SK-N-SH treated with all-trans-retinoic acid at 6 μM for 48 hours (cell line): ENCODE results near the gene IFT80.

ENCODE experiments used
- ATAC-seq: fragments of 200-7000 bp; cut with Tn5 transposase; 3 replicates; pipeline ENCODE4 v1.9.1; 2020; ENCODE audit warnings: mild to moderate bottlenecking, moderate library complexity
- ARNTL ChIP-seq: fragments of 450-650 bp; formaldehyde crosslinking; IDR thresholded peaks from 2 replicates; pipeline ENCODE4 v1.5.0; 2020; ENCODE audit warnings: low read depth, mild to moderate bottlenecking, moderate library complexity, borderline replicate concordance
- BACH2 ChIP-seq: fragments of 250-450 bp; sonication (Bioruptor Pico); IDR thresholded peaks from 2 replicates; pipeline ENCODE4 v1.9.0; 2021; ENCODE audit warnings: mild to moderate bottlenecking, borderline replicate concordance
- CREB5 ChIP-seq: fragments of 250-450 bp; sonication (Bioruptor Pico); IDR thresholded peaks from 2 replicates; pipeline ENCODE4 v1.5.1; 2020; ENCODE audit warnings: low read depth, mild to moderate bottlenecking, moderate library complexity
- CSDC2 ChIP-seq: fragments of 250-450 bp; sonication (Bioruptor Pico); IDR thresholded peaks from 2 replicates; pipeline ENCODE4 v1.5.0; 2020; ENCODE audit warnings: mild to moderate bottlenecking, moderate library complexity
- GLIS3 ChIP-seq: fragments of 250-450 bp; sonication (Bioruptor Pico); IDR thresholded peaks from 2 replicates; pipeline ENCODE4 v1.5.0; 2020; ENCODE audit warnings: mild to moderate bottlenecking, moderate library complexity
- ISL1 ChIP-seq: fragments of 250-450 bp; sonication (Bioruptor Pico); IDR thresholded peaks from 2 replicates; pipeline ENCODE4 v2.1.2; 2022; ENCODE audit warnings: mild to moderate bottlenecking, moderate library complexity
- PPARA ChIP-seq: fragments of 250-450 bp; sonication (Bioruptor Pico); IDR thresholded peaks from 2 replicates; pipeline ENCODE4 v1.5.0; 2020; ENCODE audit warnings: mild to moderate bottlenecking, borderline replicate concordance
- RARB ChIP-seq: fragments of 250-450 bp; sonication (Bioruptor Pico); IDR thresholded peaks from 2 replicates; pipeline ENCODE4 v1.8.0; 2021; ENCODE audit warnings: mild to moderate bottlenecking, moderate library complexity
- SNAI2 ChIP-seq: fragments of 250-450 bp; sonication (Bioruptor Pico); IDR thresholded peaks from 2 replicates; pipeline ENCODE4 v1.5.0; 2020; ENCODE audit warnings: mild to moderate bottlenecking, moderate library complexity
- TOX ChIP-seq: fragments of 250-450 bp; sonication (Bioruptor Pico); IDR thresholded peaks from 2 replicates; pipeline ENCODE4 v1.8.0; 2021; ENCODE audit warnings: mild to moderate bottlenecking, moderate library complexity, borderline replicate concordance
- TSHZ2 ChIP-seq: fragments of 250-450 bp; sonication (Bioruptor Pico); IDR thresholded peaks from 2 replicates; pipeline ENCODE4 v1.5.0; 2020; ENCODE audit warnings: mild to moderate bottlenecking, moderate library complexity
- ZFP3 ChIP-seq: fragments of 250-450 bp; sonication (Bioruptor Pico); IDR thresholded peaks from 2 replicates; pipeline ENCODE4 v1.5.0; 2020; ENCODE audit warnings: mild to moderate bottlenecking, moderate library complexity
- ZFP30 ChIP-seq: fragments of 450-650 bp; formaldehyde crosslinking; IDR thresholded peaks from 2 replicates; pipeline ENCODE4 v1.5.0; 2022; ENCODE audit warnings: mild to moderate bottlenecking, moderate library complexity
- ZNF565 ChIP-seq: fragments of 450-650 bp; formaldehyde crosslinking; conservative IDR thresholded peaks from 2 replicates; pipeline ENCODE4 v1.5.0; 2020; ENCODE audit warnings: low read depth, mild to moderate bottlenecking, moderate library complexity
- TF ChIP-seq, protein P1 (sequence below): fragments of 250-450 bp; sonication (Bioruptor Pico); IDR thresholded peaks from 2 replicates; pipeline ENCODE4 v1.8.0; 2020; ENCODE audit warnings: mild to moderate bottlenecking, moderate library complexity, borderline replicate concordance
- TF ChIP-seq, protein P2 (sequence below): fragments of 250-450 bp; sonication (Bioruptor Pico); IDR thresholded peaks from 2 replicates; pipeline ENCODE4 v1.8.0; 2021; ENCODE audit warnings: low read depth, mild to moderate bottlenecking, moderate library complexity, borderline replicate concordance

The IFT80 gene

GRCh38 chr3:160291909-160292299 lies 107.1 kb downstream of the IFT80 start:
- TF ChIP-seq ZFP3 (CRISPR knock-in tag): no peak
- TF ChIP-seq, protein P1, sequence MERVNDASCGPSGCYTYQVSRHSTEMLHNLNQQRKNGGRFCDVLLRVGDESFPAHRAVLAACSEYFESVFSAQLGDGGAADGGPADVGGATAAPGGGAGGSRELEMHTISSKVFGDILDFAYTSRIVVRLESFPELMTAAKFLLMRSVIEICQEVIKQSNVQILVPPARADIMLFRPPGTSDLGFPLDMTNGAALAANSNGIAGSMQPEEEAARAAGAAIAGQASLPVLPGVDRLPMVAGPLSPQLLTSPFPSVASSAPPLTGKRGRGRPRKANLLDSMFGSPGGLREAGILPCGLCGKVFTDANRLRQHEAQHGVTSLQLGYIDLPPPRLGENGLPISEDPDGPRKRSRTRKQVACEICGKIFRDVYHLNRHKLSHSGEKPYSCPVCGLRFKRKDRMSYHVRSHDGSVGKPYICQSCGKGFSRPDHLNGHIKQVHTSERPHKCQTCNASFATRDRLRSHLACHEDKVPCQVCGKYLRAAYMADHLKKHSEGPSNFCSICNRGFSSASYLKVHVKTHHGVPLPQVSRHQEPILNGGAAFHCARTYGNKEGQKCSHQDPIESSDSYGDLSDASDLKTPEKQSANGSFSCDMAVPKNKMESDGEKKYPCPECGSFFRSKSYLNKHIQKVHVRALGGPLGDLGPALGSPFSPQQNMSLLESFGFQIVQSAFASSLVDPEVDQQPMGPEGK (CRISPR knock-in tag): no peak
- TF ChIP-seq PPARA (CRISPR knock-in tag): no peak
- no peak for TF ChIP-seq ZFP30 (CRISPR knock-in tag)
- no peak for TF ChIP-seq TSHZ2 (CRISPR knock-in tag)
- TF ChIP-seq SNAI2 (CRISPR knock-in tag): no peak
- TF ChIP-seq CREB5 (CRISPR knock-in tag): no peak
- TF ChIP-seq, all 23 proteins: peak for 0
- no peak for ATAC-seq

DNA sequence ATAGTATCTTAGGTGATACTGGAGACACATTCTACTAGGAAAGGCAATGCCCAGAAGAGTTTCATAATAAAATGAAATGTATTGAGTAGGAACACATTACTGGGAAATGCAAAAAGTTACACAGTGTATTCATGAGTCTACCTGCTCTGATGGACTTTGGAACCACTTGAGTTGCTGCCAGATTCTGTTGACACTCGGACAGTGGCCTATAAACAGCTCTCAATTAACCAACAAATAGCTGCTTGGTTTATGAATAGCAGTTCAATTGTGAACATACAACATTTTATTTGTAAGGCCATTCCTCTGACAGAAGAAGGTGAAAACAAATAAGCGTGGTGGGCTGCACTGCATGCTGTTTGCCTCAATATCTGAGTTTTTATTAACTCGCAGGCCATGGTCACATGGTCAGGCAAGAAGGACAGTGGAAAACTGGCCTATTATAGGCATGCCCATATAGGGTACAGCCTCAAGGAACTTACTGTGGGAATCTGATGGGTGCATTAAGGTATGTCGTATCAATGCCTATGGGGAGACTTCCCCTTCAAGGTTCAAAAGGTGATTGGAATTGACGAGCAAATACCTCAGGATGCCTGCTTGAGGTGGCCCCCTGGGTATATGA lies 107.6 kb downstream of the IFT80 start:
- TF ChIP-seq ZFP3 (CRISPR knock-in tag) (no peak), BACH2 (no peak), TOX (CRISPR knock-in tag) (no peak), ISL1 (CRISPR knock-in tag) (no peak), CSDC2 (no peak), ARNTL (no peak), RARB (CRISPR knock-in tag) (no peak), GLIS3 (no peak), CREB5 (CRISPR knock-in tag) (no peak), ZNF565 (CRISPR knock-in tag) (no peak)
- TF ChIP-seq, protein P2, sequence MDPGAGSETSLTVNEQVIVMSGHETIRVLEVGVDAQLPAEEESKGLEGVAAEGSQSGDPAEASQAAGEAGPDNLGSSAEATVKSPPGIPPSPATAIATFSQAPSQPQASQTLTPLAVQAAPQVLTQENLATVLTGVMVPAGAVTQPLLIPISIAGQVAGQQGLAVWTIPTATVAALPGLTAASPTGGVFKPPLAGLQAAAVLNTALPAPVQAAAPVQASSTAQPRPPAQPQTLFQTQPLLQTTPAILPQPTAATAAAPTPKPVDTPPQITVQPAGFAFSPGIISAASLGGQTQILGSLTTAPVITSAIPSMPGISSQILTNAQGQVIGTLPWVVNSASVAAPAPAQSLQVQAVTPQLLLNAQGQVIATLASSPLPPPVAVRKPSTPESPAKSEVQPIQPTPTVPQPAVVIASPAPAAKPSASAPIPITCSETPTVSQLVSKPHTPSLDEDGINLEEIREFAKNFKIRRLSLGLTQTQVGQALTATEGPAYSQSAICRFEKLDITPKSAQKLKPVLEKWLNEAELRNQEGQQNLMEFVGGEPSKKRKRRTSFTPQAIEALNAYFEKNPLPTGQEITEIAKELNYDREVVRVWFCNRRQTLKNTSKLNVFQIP: no peak
- TF ChIP-seq, protein P1 (CRISPR knock-in tag): no peak
- no peak for ATAC-seq

- TF ChIP-seq, protein P1 (CRISPR knock-in tag): no peak
- no peak for ATAC-seq
Observed at GRCh38 chr3:160287666-160288065, 111.4 kb downstream of the IFT80 start.
